Stomach (tissue), 4 donors: ENCODE measurements around the gene FAM9C.

Experiments used
- POLR2A ChIP-seq, 4 donors: fragments of 450-650 bp; IDR thresholded peaks; one replicate each; pipeline ENCODE4 v1.6.1; 2016; ENCODE audit warnings: antibody characterized with exemption in 4 of 4, control low read depth in 2 of 4, mild to moderate bottlenecking in 1 of 4, moderate library complexity in 1 of 4
- POLR2AphosphoS5 ChIP-seq, 3 donors: sonication (generic); formaldehyde crosslinking; IDR thresholded peaks; one replicate each; pipeline ENCODE4 v1.6.1; 2016; ENCODE audit warnings: antibody characterized with exemption in 3 of 3
- TF ChIP-seq, protein P1 (sequence below), 7 experiments: fragments of 450-650 bp in 4 of 7; fragments of 200-600 bp in 3 of 7; sonication (generic) in 3 of 7; IDR thresholded peaks; one replicate each; pipeline ENCODE4 v1.5.1; 2016 to 2019; ENCODE audit warnings: antibody characterized with exemption in 7 of 7, control low read depth in 2 of 7, mild to moderate bottlenecking in 1 of 7

DNA sequence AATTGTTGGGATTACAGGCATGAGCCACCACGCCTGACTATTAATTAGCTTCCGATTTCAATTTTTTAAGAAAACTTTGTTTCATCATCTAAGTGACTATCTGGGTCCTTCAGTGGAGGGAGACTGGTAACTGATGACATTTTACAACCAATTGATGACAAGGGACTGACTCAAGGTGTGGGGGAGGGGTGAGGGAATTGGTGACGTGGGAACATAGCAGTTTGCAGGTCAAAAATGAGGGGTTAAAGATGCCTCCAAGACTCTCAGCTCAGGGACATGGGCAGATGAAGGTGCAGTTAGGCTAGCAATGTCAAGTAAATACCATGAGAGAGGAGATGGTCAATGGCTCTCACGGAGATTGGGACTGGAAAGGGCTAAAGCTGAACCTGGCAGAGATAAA, 5.7 kb upstream of the FAM9C start:
- TF ChIP-seq, protein P1, sequence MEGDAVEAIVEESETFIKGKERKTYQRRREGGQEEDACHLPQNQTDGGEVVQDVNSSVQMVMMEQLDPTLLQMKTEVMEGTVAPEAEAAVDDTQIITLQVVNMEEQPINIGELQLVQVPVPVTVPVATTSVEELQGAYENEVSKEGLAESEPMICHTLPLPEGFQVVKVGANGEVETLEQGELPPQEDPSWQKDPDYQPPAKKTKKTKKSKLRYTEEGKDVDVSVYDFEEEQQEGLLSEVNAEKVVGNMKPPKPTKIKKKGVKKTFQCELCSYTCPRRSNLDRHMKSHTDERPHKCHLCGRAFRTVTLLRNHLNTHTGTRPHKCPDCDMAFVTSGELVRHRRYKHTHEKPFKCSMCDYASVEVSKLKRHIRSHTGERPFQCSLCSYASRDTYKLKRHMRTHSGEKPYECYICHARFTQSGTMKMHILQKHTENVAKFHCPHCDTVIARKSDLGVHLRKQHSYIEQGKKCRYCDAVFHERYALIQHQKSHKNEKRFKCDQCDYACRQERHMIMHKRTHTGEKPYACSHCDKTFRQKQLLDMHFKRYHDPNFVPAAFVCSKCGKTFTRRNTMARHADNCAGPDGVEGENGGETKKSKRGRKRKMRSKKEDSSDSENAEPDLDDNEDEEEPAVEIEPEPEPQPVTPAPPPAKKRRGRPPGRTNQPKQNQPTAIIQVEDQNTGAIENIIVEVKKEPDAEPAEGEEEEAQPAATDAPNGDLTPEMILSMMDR (IDR thresholded peaks at IDR 0.05), result no peak
- TF ChIP-seq POLR2AphosphoS5 (IDR thresholded peaks at IDR 0.05) (no peak), POLR2A (IDR thresholded peaks at IDR 0.05) (no peak)
